Measurements from ENCODE around the gene RNPS1. TPM values are rescaled to one million over a fixed set of nuclear protein-coding genes. Genes with fewer than 3 reads are reported as not detected.

Gene RNPS1
- total and polyA plus RNA-seq, 9 of the 15 experiments (the other 6 are each of a cell fraction or from before 2014, with no cell fraction given): 44.9 to 338 (median 202) TPM

GRCh38 chr16:2317231-2318020 lies 49.5 kb upstream of the RNPS1 start:
- H3K9me1 ChIP-seq (ENCODE audit: control insufficient read depth, insufficient read depth, low read length): no peaks in the 10 kb centered on the region
- peaks cover 39% of the 10 kb centered on the region; the same call in 2 of the 3 replicates for H3K36me3 ChIP-seq (ENCODE audit: control insufficient read depth, insufficient read depth, low read length)
- in situ Hi-C loops (cut with MboI) (no loop called here), intact Hi-C loops (cut with micrococcal nuclease) (no loop called here)
- H3K27ac ChIP-seq (ENCODE audit: extremely low read depth, low read depth, low read length): no peak overlapping the region
- no peak overlapping the region for H3K9ac ChIP-seq (ENCODE audit: insufficient read depth in 1 of 2, low read depth in 2 of 2, low read length in 2 of 2)
- ATAC-seq: no peak
- no peak overlapping the region for H3K4me2 ChIP-seq (ENCODE audit: insufficient read depth, low read length)
- ChIA-PET CTCF (ENCODE audit: low intra/inter-chr PET ratio) (no interaction called here), POLR2A (interaction anchor here (0.5 kb wide), 1 partner anchor 19 kb away, joined by 3 read pairs; no protein-coding TSS in a partner anchor)
- peaks cover 0 to 3% of the 10 kb centered on the region in 2 experiments; a peak in 2 of 5 replicates for H3K4me1 ChIP-seq (replicated peaks in 1 of 2; ENCODE audit: control insufficient read depth in 2 of 2, insufficient read depth in 2 of 2, low read length in 2 of 2)
- no peaks in the 10 kb centered on the region for H3K79me2 ChIP-seq (ENCODE audit: control insufficient read depth, insufficient read depth, low read length)
- no peaks in the 10 kb centered on the region; the same call in 1 of the 2 replicates for H4K20me1 ChIP-seq (replicated peaks; ENCODE audit: control insufficient read depth, insufficient read depth, low read length)
- TF ChIP-seq ZNF253 (CRISPR knock-in tag; conservative IDR thresholded peaks at IDR 0.05) (no peak), ZNF280A (IDR thresholded peaks at IDR 0.05; ENCODE audit: low read depth, partially characterized antibody) (no peak)
- H3K27me3 ChIP-seq (ENCODE audit: control insufficient read depth in 2 of 2, insufficient read depth in 2 of 2, low read length in 2 of 2): no peaks in the 10 kb centered on the region
- WGBS (ENCODE audit: insufficient coverage, low coverage, missing lambda C conversion rate): 83% methylated on average over 20 of the region's 26 CpGs
- no peak overlapping the region for H2AFZ ChIP-seq (ENCODE audit: low read depth, low read length)
- no peak for DNase-seq (ENCODE audit: extremely low read depth in 1 of 4, low spot score in 3 of 4)
- FAIRE-seq: no peak
- H3K4me3 ChIP-seq: no peak overlapping the region
- no TSS peak for BruUV-seq (replicated peaks)
- H3K9me3 ChIP-seq (replicated peaks; ENCODE audit: control insufficient read depth, insufficient read depth, low read depth, low read length): no peaks in the 10 kb centered on the region

Measured in K562 (cell line).